OCI-LY3 (cell line): ENCODE results near the gene SENP3.

Source experiments
- H2AFZ ChIP-seq: fragments of 200-600, 300-600 bp; shearing (Covaris generic); 2 replicates; pipeline ENCODE4 v1.6.0; 2014; ENCODE audit warnings: antibody characterized with exemption, low read depth, low read length
- H3K27ac ChIP-seq: fragments of 200-600, 300-600 bp; sonication (generic); 2 replicates; pipeline ENCODE4 v1.5.1; 2014; ENCODE audit warnings: mild to moderate bottlenecking, low read length, moderate library complexity, mixed read lengths
- H3K27me3 ChIP-seq: fragments of 200-600, 300-600 bp; sonication (generic); 2 replicates; pipeline ENCODE4 v1.6.1; 2014; ENCODE audit warnings: low read depth, low read length, mixed read lengths
- H3K36me3 ChIP-seq: fragments of 200-600, 300-600 bp; sonication (generic); replicated peaks from 2 replicates; pipeline ENCODE3; 2014; ENCODE audit warnings: low read depth, low read length, mixed read lengths
- H3K4me1 ChIP-seq: fragments of 300-600, 200-600 bp; sonication (generic); 2 replicates; pipeline ENCODE4 v1.6.1; 2014; ENCODE audit warnings: low read length, mixed read lengths
- H3K4me2 ChIP-seq: fragments of 200-600, 300-600 bp; sonication (generic); 2 replicates; pipeline ENCODE4 v1.6.1; 2014; ENCODE audit warnings: low read length, mixed read lengths
- H3K4me3 ChIP-seq: fragments of 300-600, 200-600 bp; sonication (generic); 2 replicates; pipeline ENCODE4 v1.5.1; 2014; ENCODE audit warnings: antibody characterized with exemption, mild to moderate bottlenecking, low read length, moderate library complexity
- H3K79me2 ChIP-seq: fragments of 300-600, 200-600 bp; shearing (Covaris generic); 2 replicates; pipeline ENCODE4 v1.6.1; 2014; ENCODE audit warnings: mild to moderate bottlenecking, low read length, mixed read lengths
- H3K9ac ChIP-seq: fragments of 300-600, 200-600 bp; shearing (Covaris generic); 2 replicates; pipeline ENCODE4 v1.6.0; 2014; ENCODE audit warnings: mild to moderate bottlenecking, low read length, moderate library complexity
- H3K9me3 ChIP-seq: fragments of 200-600, 300-600 bp; shearing (Covaris generic); 2 replicates; pipeline ENCODE4 v1.6.1; 2014; ENCODE audit warnings: low read length, mixed read lengths; ENCODE audit not compliant: insufficient read depth
- H4K20me1 ChIP-seq: fragments of 200-600, 300-600 bp; sonication (generic); 2 replicates; pipeline ENCODE4 v1.6.1; 2016; ENCODE audit warnings: low read length, mixed read lengths; ENCODE audit not compliant: insufficient read depth
- EZH2phosphoT487 ChIP-seq: fragments of 200-600 bp; shearing (Covaris generic); IDR thresholded peaks from 2 replicates; pipeline ENCODE4 v1.6.1; 2018; ENCODE audit warnings: antibody characterized with exemption, mixed run types, low read depth
- TF ChIP-seq, protein P1 (sequence below): fragments of 200-600, 300-600 bp; sonication (generic); IDR thresholded peaks from 2 replicates; pipeline ENCODE4 v1.5.1; 2014; ENCODE audit warnings: antibody characterized with exemption, low read length, low read depth

Gene SENP3

DNA sequence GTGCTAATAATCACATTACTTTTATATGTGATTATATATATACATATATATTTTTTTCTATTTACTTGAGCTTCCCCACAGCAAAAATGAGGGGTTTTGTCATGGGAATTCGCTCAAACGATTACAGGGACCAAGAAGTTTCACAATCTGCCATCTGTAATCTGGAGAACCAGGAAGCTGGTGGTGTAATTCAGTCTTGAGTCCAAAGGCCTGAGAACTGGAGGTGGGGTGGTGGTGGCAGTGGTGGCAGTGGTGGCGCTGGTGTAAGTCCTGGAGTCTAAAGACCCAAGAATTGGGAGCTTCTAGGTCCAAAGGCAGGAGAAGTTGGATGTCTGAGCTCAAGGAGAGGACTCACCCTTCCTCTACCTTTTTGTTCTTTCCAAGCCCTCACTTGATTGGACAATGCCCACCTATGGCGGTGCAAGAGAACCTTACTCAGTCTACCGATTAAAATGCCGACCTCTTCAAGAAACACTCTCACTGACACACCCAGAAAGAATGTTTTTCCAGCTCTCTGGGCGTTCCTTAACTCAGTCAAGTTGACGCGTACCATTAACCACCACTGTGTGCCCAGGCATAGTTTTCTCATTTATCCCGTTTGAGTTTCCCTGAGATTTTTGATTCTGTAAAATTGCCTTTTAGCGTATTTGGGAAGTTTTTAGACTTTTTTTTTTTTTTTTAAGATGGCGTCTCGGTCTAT lies 45.7 kb upstream of the SENP3 start:
- H3K36me3 ChIP-seq: peaks cover 9% of the 10 kb centered on the region
- no peak overlapping the region for H2AFZ ChIP-seq
- no peaks in the 10 kb centered on the region for H4K20me1 ChIP-seq
- H3K9ac ChIP-seq: no peak overlapping the region
- H3K4me1 ChIP-seq: no peaks in the 10 kb centered on the region
- H3K9me3 ChIP-seq: no peaks in the 10 kb centered on the region
- no peak overlapping the region for H3K27ac ChIP-seq
- H3K4me2 ChIP-seq: no peak overlapping the region
- no peaks in the 10 kb centered on the region for H3K27me3 ChIP-seq
- no peak for TF ChIP-seq EZH2phosphoT487
- TF ChIP-seq, protein P1, sequence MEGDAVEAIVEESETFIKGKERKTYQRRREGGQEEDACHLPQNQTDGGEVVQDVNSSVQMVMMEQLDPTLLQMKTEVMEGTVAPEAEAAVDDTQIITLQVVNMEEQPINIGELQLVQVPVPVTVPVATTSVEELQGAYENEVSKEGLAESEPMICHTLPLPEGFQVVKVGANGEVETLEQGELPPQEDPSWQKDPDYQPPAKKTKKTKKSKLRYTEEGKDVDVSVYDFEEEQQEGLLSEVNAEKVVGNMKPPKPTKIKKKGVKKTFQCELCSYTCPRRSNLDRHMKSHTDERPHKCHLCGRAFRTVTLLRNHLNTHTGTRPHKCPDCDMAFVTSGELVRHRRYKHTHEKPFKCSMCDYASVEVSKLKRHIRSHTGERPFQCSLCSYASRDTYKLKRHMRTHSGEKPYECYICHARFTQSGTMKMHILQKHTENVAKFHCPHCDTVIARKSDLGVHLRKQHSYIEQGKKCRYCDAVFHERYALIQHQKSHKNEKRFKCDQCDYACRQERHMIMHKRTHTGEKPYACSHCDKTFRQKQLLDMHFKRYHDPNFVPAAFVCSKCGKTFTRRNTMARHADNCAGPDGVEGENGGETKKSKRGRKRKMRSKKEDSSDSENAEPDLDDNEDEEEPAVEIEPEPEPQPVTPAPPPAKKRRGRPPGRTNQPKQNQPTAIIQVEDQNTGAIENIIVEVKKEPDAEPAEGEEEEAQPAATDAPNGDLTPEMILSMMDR: no peak
- no peaks in the 10 kb centered on the region for H3K79me2 ChIP-seq
- no peak overlapping the region for H3K4me3 ChIP-seq

DNA sequence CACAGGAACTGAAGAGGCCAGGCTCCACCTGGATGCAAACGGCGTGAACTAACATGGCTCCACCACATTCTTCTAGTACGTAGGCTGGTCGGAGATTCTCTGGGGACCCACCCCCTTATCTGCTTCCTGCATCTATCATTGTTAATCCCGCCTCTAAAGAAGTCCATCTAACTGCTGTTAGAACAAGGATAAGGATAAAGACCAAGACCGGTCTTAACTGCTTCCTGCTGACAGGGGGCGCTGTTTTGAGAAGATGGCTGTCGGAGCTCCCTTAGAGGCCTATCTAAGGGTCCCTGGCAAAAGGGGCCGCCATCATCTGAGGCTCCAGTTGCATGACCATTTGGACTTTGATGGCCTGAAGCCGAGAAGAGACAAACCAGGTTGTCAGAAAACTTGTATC lies 38.7 kb upstream of the SENP3 start:
- TF ChIP-seq, protein P1: peak; percentile 44
- no peak for TF ChIP-seq EZH2phosphoT487
- Histone ChIP-seq H3K4me3 (no peak overlapping the region), H3K36me3 (no peaks in the 10 kb centered on the region), H3K4me1 (no peaks in the 10 kb centered on the region), H3K9me3 (no peaks in the 10 kb centered on the region), H3K27ac (no peak overlapping the region), H3K27me3 (no peaks in the 10 kb centered on the region), H3K4me2 (no peak overlapping the region), H4K20me1 (no peaks in the 10 kb centered on the region), H2AFZ (no peak overlapping the region), H3K79me2 (no peaks in the 10 kb centered on the region), H3K9ac (no peak overlapping the region)

DNA sequence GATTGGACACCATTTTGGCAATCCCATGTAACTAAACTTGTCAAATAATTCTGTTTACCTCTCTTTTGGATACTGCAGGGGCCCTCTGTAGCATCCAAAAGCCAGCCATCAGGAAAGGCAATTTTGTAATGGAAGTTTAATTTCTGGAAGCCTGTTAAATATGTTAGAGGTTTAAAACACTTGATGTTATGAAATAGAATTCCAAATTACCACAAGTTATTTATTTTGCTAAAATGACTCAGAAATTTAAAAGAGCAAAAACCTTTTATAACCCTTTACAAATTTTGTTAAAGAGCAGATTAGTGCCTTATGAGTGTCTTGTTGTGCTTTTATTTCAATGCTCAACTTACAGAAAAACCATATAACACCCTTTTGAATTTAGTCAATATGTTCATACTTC lies 32.9 kb upstream of the SENP3 start:
- H3K9me3 ChIP-seq: no peaks in the 10 kb centered on the region
- no peaks in the 10 kb centered on the region for H3K79me2 ChIP-seq
- TF ChIP-seq, protein P1: no peak
- H3K27me3 ChIP-seq: no peaks in the 10 kb centered on the region
- H3K4me1 ChIP-seq: 0 out of 2 replicates have a peak, but pooled peaks cover 2% of the 10 kb centered on the region
- no peak overlapping the region for H3K4me3 ChIP-seq
- no peak overlapping the region for H3K27ac ChIP-seq
- H2AFZ ChIP-seq: no peak overlapping the region
- no peaks in the 10 kb centered on the region for H4K20me1 ChIP-seq
- no peak overlapping the region for H3K4me2 ChIP-seq
- H3K36me3 ChIP-seq: no peaks in the 10 kb centered on the region
- H3K9ac ChIP-seq: no peak overlapping the region

DNA sequence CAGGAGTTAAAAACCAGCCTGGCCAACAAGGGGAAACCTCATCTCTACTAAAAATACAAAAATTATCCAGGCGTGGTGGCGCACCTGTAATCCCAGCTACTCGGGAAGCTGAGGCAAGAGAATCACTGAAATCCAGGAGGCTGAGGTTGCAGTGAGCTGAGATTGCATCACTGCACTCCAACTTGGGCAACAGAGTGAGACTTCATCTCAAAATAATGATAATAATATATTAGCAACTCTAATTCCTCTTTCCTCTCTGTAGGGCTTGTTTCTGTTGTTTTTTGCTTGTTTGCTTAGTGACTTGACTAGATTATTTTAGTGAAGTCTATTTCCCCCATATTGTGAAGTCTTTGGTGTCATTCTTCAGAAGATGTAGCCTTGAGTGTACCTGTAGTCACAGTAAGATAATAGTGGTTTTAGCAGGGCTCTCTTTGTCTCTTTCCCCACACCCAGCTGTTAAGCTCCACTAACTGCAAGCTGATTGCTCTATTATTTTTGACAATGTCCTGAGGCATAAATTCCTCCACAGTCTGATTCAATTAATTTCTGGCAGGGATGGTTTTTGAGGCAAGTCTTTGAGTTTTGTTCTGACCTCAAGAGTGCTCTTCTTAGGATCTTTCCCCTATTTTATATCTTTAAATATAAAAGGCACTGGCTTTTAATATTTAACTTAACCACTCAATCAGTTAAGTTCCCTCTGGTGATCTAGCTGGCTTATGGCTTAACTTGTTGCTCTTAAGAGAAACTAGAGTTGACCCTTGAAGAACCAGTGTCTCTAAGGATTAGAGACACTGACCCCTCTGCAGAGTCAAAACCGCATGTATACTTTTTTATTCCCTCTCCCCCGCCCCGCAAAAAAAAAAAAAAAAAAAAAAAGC lies 31.5 kb upstream of the SENP3 start:
- 0 out of 2 replicates have a peak, but pooled peaks cover 2% of the 10 kb centered on the region for H3K4me1 ChIP-seq
- H3K27me3 ChIP-seq: no peaks in the 10 kb centered on the region
- no peaks in the 10 kb centered on the region for H3K36me3 ChIP-seq
- no peak for TF ChIP-seq EZH2phosphoT487
- TF ChIP-seq, protein P1: no peak
- H3K79me2 ChIP-seq: no peaks in the 10 kb centered on the region
- H2AFZ ChIP-seq: no peak overlapping the region
- H3K4me2 ChIP-seq: no peak overlapping the region
- no peaks in the 10 kb centered on the region for H3K9me3 ChIP-seq
- no peak overlapping the region for H3K27ac ChIP-seq
- H3K4me3 ChIP-seq: no peak overlapping the region
- no peaks in the 10 kb centered on the region for H4K20me1 ChIP-seq
- H3K9ac ChIP-seq: no peak overlapping the region
